ENCODE data around the gene PDLIM1. TPM values are rescaled to one million over a fixed set of nuclear protein-coding genes. Genes with fewer than 3 reads are reported as not detected.

PDLIM1 gene
- total RNA-seq, 4 donors from 2014 or later: 113 to 150 (median 128) TPM

- peaks cover 0 to 23% (median 0%) of the 10 kb centered on the region in 4 donors for H3K4me1 ChIP-seq
- no peak overlapping the region for H3K27ac ChIP-seq
- no peak for DNase-seq (ENCODE audit: low spot score in 2 of 2)
- H3K27me3 ChIP-seq: no peaks in the 10 kb centered on the region
- peaks cover 4 to 83% (median 5%) of the 10 kb centered on the region in 3 donors for H3K36me3 ChIP-seq
- no peaks in the 10 kb centered on the region for H3K9me3 ChIP-seq
- TF ChIP-seq CTCF (IDR thresholded peaks at IDR 0.05) (no peak), EP300 (IDR thresholded peaks at IDR 0.05) (no peak)
- H3K4me3 ChIP-seq: no peak overlapping the region
- WGBS, 2 donors: 88 to 95% methylated on average over 3 of the region's 3 CpGs
Observed at GRCh38 chr10:95331596-95332130, 40.9 kb upstream of the PDLIM1 start.

- no peak for TF ChIP-seq CTCF (IDR thresholded peaks at IDR 0.05)
- TF ChIP-seq POLR2A (IDR thresholded peaks at IDR 0.05): no peak
- no peak for TF ChIP-seq EP300 (IDR thresholded peaks at IDR 0.05)
- H3K27ac ChIP-seq: no peak overlapping the region
- WGBS, 2 donors: 93 to 97% methylated on average over 1 of the region's 1 CpG
- no peaks in the 10 kb centered on the region for H3K9me3 ChIP-seq
- no peak overlapping the region for H3K4me3 ChIP-seq
- H3K27me3 ChIP-seq: no peaks in the 10 kb centered on the region
- peaks cover 0 to 17% (median 0%) of the 10 kb centered on the region in 4 donors for H3K4me1 ChIP-seq
- no peak for DNase-seq (ENCODE audit: low spot score in 2 of 2)
- H3K36me3 ChIP-seq: peaks cover 0 to 82% (median 3%) of the 10 kb centered on the region in 3 donors
Observed at GRCh38 chr10:95330966-95331453, 40.2 kb upstream of the PDLIM1 start.

GRCh38 chr10:95329296-95329695 is 38.5 kb upstream of the PDLIM1 start:
- no peak overlapping the region for H3K4me3 ChIP-seq
- TF ChIP-seq EP300 (IDR thresholded peaks at IDR 0.05) (no peak), POLR2A (IDR thresholded peaks at IDR 0.05) (no peak), CTCF (IDR thresholded peaks at IDR 0.05) (no peak)
- 91 to 94% methylated on average over 9 of the region's 9 CpGs for WGBS, 2 donors
- DNase-seq (ENCODE audit: low spot score in 2 of 2): no peak
- peaks cover 0 to 12% (median 0%) of the 10 kb centered on the region in 4 donors for H3K4me1 ChIP-seq
- no peaks in the 10 kb centered on the region for H3K9me3 ChIP-seq
- H3K36me3 ChIP-seq: peaks cover 0 to 78% (median 0%) of the 10 kb centered on the region in 3 donors
- H3K27ac ChIP-seq: peak overlapping the region in 1 of 4 donors; percentile 37
- H3K27me3 ChIP-seq: no peaks in the 10 kb centered on the region

GRCh38 chr10:95328013-95328412 is 37.2 kb upstream of the PDLIM1 start:
- DNase-seq (ENCODE audit: low spot score in 2 of 2): no peak
- WGBS, 2 donors: 77 to 81% methylated on average over 3 of the region's 3 CpGs
- TF ChIP-seq CTCF (IDR thresholded peaks at IDR 0.05) (no peak), EP300 (IDR thresholded peaks at IDR 0.05) (no peak), POLR2A (IDR thresholded peaks at IDR 0.05) (no peak)
- Histone ChIP-seq H3K9me3 (no peaks in the 10 kb centered on the region), H3K4me1 (peaks cover 0 to 12% (median 0%) of the 10 kb centered on the region in 4 donors), H3K27me3 (no peaks in the 10 kb centered on the region), H3K4me3 (no peak overlapping the region), H3K27ac (no peak overlapping the region), H3K36me3 (peaks cover 0 to 81% (median 0%) of the 10 kb centered on the region in 3 donors)

GRCh38 chr10:95327367-95327766 is 36.6 kb upstream of the PDLIM1 start:
- Histone ChIP-seq H3K4me1 (peaks cover 0 to 12% (median 0%) of the 10 kb centered on the region in 4 donors), H3K9me3 (no peaks in the 10 kb centered on the region), H3K4me3 (no peak overlapping the region), H3K27me3 (no peaks in the 10 kb centered on the region), H3K36me3 (peaks cover 0 to 81% (median 0%) of the 10 kb centered on the region in 3 donors), H3K27ac (peak overlapping the region in 1 of 4 donors; percentile 13)
- WGBS, 2 donors: 65 to 74% methylated on average over 5 of the region's 5 CpGs
- no peak for DNase-seq (ENCODE audit: low spot score in 2 of 2)
- TF ChIP-seq EP300 (IDR thresholded peaks at IDR 0.05): no peak
- no peak for TF ChIP-seq POLR2A (IDR thresholded peaks at IDR 0.05)
- TF ChIP-seq CTCF (IDR thresholded peaks at IDR 0.05): no peak

Measured in tibial nerve (tissue), 4 donors.